IPS-20b (cell line): Measurements from ENCODE around the gene APOB.

ENCODE experiments used
- H3K27ac ChIP-seq: one replicate; pipeline ENCODE4 v1.5.1; 2013; ENCODE audit warnings: low read length
- H3K27me3 ChIP-seq: 2 replicates; pipeline ENCODE4 v1.6.1; 2013; ENCODE audit warnings: mild to moderate bottlenecking, low read length, inconsistent platforms; ENCODE audit not compliant: insufficient read depth
- H3K36me3 ChIP-seq: 2 replicates; pipeline ENCODE4 v1.6.1; 2013; ENCODE audit warnings: low read depth, mild to moderate bottlenecking, inconsistent platforms, low read length, moderate library complexity; ENCODE audit not compliant: insufficient read depth
- H3K4me1 ChIP-seq: 2 replicates; pipeline ENCODE4 v1.6.1; 2013; ENCODE audit warnings: mild to moderate bottlenecking, control low read depth, inconsistent platforms, low read length, moderate library complexity; ENCODE audit not compliant: insufficient read depth
- H3K4me3 ChIP-seq: 2 replicates; pipeline ENCODE4 v1.5.1; 2013; ENCODE audit warnings: mild to moderate bottlenecking, low read length, inconsistent platforms
- H3K9ac ChIP-seq: 2 replicates; pipeline ENCODE4 v1.6.1; 2013; ENCODE audit warnings: low read depth, mild to moderate bottlenecking, inconsistent platforms, low read length, moderate library complexity
- H3K9me3 ChIP-seq: 2 replicates; pipeline ENCODE4 v1.6.1; 2013; ENCODE audit warnings: mild to moderate bottlenecking, low read depth, low read length, inconsistent platforms; ENCODE audit not compliant: insufficient read depth

Gene APOB

GRCh38 chr2:21009662-21010225 is 34.1 kb downstream of the APOB start:
- H3K9ac ChIP-seq: no peak overlapping the region
- H3K36me3 ChIP-seq: no peaks in the 10 kb centered on the region
- no peak overlapping the region for H3K4me3 ChIP-seq
- no peaks in the 10 kb centered on the region for H3K27me3 ChIP-seq
- no peaks in the 10 kb centered on the region for H3K4me1 ChIP-seq
- H3K27ac ChIP-seq: no peak overlapping the region
- peaks cover 19% of the 10 kb centered on the region for H3K9me3 ChIP-seq

GRCh38 chr2:21008790-21009661 is 34.8 kb downstream of the APOB start:
- peaks cover 19% of the 10 kb centered on the region for H3K9me3 ChIP-seq
- H3K9ac ChIP-seq: no peak overlapping the region
- H3K4me3 ChIP-seq: no peak overlapping the region
- no peaks in the 10 kb centered on the region for H3K4me1 ChIP-seq
- no peak overlapping the region for H3K27ac ChIP-seq
- no peaks in the 10 kb centered on the region for H3K36me3 ChIP-seq
- H3K27me3 ChIP-seq: no peaks in the 10 kb centered on the region

GRCh38 chr2:21008014-21008789 is 35.7 kb downstream of the APOB start:
- Histone ChIP-seq H3K27ac (no peak overlapping the region), H3K27me3 (no peaks in the 10 kb centered on the region), H3K9me3 (peaks cover 19% of the 10 kb centered on the region), H3K4me1 (no peaks in the 10 kb centered on the region), H3K36me3 (no peaks in the 10 kb centered on the region), H3K4me3 (no peak overlapping the region), H3K9ac (no peak overlapping the region)

- Histone ChIP-seq H3K36me3 (no peaks in the 10 kb centered on the region), H3K9me3 (peaks cover 19% of the 10 kb centered on the region), H3K4me1 (no peaks in the 10 kb centered on the region), H3K27me3 (no peaks in the 10 kb centered on the region), H3K9ac (no peak overlapping the region), H3K27ac (no peak overlapping the region), H3K4me3 (no peak overlapping the region)
These were observed 36.5 kb downstream of the APOB start for GRCh38 chr2:21007129-21008013.

GRCh38 chr2:21006423-21007128 is 37.3 kb downstream of the APOB start:
- Histone ChIP-seq H3K4me3 (no peak overlapping the region), H3K27me3 (no peaks in the 10 kb centered on the region), H3K9me3 (peaks cover 19% of the 10 kb centered on the region), H3K4me1 (no peaks in the 10 kb centered on the region), H3K27ac (no peak overlapping the region), H3K9ac (no peak overlapping the region), H3K36me3 (no peaks in the 10 kb centered on the region)

GRCh38 chr2:21005700-21006422 is 38.0 kb downstream of the APOB start:
- no peaks in the 10 kb centered on the region for H3K36me3 ChIP-seq
- no peaks in the 10 kb centered on the region for H3K27me3 ChIP-seq

GRCh38 chr2:21005111-21005699 is 38.7 kb downstream of the APOB start:
- Histone ChIP-seq H3K4me1 (no peaks in the 10 kb centered on the region), H3K27ac (no peak overlapping the region), H3K9ac (no peak overlapping the region), H3K36me3 (no peaks in the 10 kb centered on the region), H3K4me3 (no peak overlapping the region), H3K9me3 (peaks cover 19% of the 10 kb centered on the region), H3K27me3 (no peaks in the 10 kb centered on the region)

More at GRCh38 chr2:21005700-21006422, 38.0 kb downstream of the APOB start:
- Histone ChIP-seq H3K27ac (no peak overlapping the region), H3K9ac (no peak overlapping the region), H3K9me3 (peaks cover 19% of the 10 kb centered on the region), H3K4me1 (no peaks in the 10 kb centered on the region), H3K4me3 (no peak overlapping the region)

- Histone ChIP-seq H3K27me3 (no peaks in the 10 kb centered on the region), H3K9ac (no peak overlapping the region), H3K36me3 (no peaks in the 10 kb centered on the region), H3K27ac (no peak overlapping the region), H3K9me3 (peaks cover 19% of the 10 kb centered on the region), H3K4me3 (no peak overlapping the region), H3K4me1 (no peaks in the 10 kb centered on the region)
These were observed 39.7 kb downstream of the APOB start for GRCh38 chr2:21004181-21004572.

GRCh38 chr2:21003572-21004180 is 40.2 kb downstream of the APOB start:
- no peaks in the 10 kb centered on the region for H3K36me3 ChIP-seq
- peaks cover 19% of the 10 kb centered on the region for H3K9me3 ChIP-seq
- H3K4me1 ChIP-seq: no peaks in the 10 kb centered on the region
- H3K9ac ChIP-seq: no peak overlapping the region
- no peaks in the 10 kb centered on the region for H3K27me3 ChIP-seq
- H3K4me3 ChIP-seq: no peak overlapping the region
- no peak overlapping the region for H3K27ac ChIP-seq

GRCh38 chr2:21002814-21003192 is 41.1 kb downstream of the APOB start:
- peaks cover 19% of the 10 kb centered on the region for H3K9me3 ChIP-seq
- no peaks in the 10 kb centered on the region for H3K36me3 ChIP-seq
- no peaks in the 10 kb centered on the region for H3K4me1 ChIP-seq
- no peak overlapping the region for H3K4me3 ChIP-seq
- H3K27ac ChIP-seq: no peak overlapping the region
- no peak overlapping the region for H3K9ac ChIP-seq
- no peaks in the 10 kb centered on the region for H3K27me3 ChIP-seq
